OCI-LY3 (cell line): Measurements from ENCODE around the gene EIF2A.

Experiments used
- CTCF ChIP-seq: fragments of 200-600, 300-600 bp; sonication (generic); IDR thresholded peaks from 2 replicates; pipeline ENCODE4 v1.5.1; 2014; ENCODE audit warnings: antibody characterized with exemption, low read length, low read depth
- EZH2phosphoT487 ChIP-seq: fragments of 200-600 bp; shearing (Covaris generic); IDR thresholded peaks from 2 replicates; pipeline ENCODE4 v1.6.1; 2018; ENCODE audit warnings: antibody characterized with exemption, mixed run types, low read depth

- TF ChIP-seq CTCF, result no peak
- TF ChIP-seq EZH2phosphoT487, result no peak
Measured at GRCh38 chr3:150540297-150540696, 6.3 kb upstream of the EIF2A start.
